ENCODE data around the gene WIF1. TPM values are rescaled to one million over a fixed set of nuclear protein-coding genes. Genes with fewer than 3 reads are reported as not detected.

WIF1 gene
- total RNA-seq, 1 experiment from 2014 or later: 1.8 TPM

GRCh38 chr12:65170209-65170881 lies 49.2 kb upstream of the WIF1 start:
- DNase-seq (ENCODE audit: low spot score) (peak; percentile 67), ATAC-seq (peak; percentile 40)
- Mint-ChIP-seq H3K36me3 (no peaks in the 10 kb centered on the region), H3K4me1 (peaks cover 21% of the 10 kb centered on the region), H3K27ac (peak overlapping the region; percentile 48; the same call in 1 of the 2 replicates), H3K9me3 (0 out of 2 replicates have a peak, but pooled peaks cover 3% of the 10 kb centered on the region), H3K4me3 (peak overlapping the region; percentile 98), H3K27me3 (ENCODE audit: low read depth) (peaks cover 22% of the 10 kb centered on the region)
- TF ChIP-seq ERG (CRISPR knock-in tag; IDR thresholded peaks at IDR 0.05) (no peak), CREM (CRISPR knock-in tag; IDR thresholded peaks at IDR 0.05) (no peak), ARID4B (CRISPR knock-in tag; IDR thresholded peaks at IDR 0.05; ENCODE audit: borderline replicate concordance) (no peak), ZNF263 (CRISPR knock-in tag; IDR thresholded peaks at IDR 0.05; ENCODE audit: low read depth) (0 out of 2 replicates have a peak, but pooled peaks have one; percentile 53), FOXK1 (CRISPR knock-in tag; IDR thresholded peaks at IDR 0.05) (no peak)
- CTCF ChIA-PET: interaction anchor here (0.9 to 1.2 kb wide), 2 partner anchors 62 to 368 kb away, joined by 3 to 4 read pairs; no protein-coding TSS in a partner anchor
- POLR2A ChIA-PET: interaction anchor here (1.9 kb wide), 1 partner anchor 16 kb away, joined by 9 read pairs; no protein-coding TSS in a partner anchor

- peak; percentile 95 for DNase-seq (ENCODE audit: low spot score)
- Mint-ChIP-seq H3K36me3 (no peaks in the 10 kb centered on the region), H3K27ac (peak within 1 kb of the TSS; percentile 99), H3K27me3 (ENCODE audit: low read depth) (peaks cover 22% of the 10 kb centered on the region), H3K9me3 (0 out of 2 replicates have a peak, but pooled peaks cover 3% of the 10 kb centered on the region), H3K4me1 (peaks cover 21% of the 10 kb centered on the region), H3K4me3 (peak within 1 kb of the TSS; percentile 98)
- ATAC-seq: peak; percentile 95
- ChIA-PET CTCF (interaction anchor here (0.9 to 1.2 kb wide), 5 partner anchors 26 to 367 kb away, joined by 3 to 9 read pairs (median 4); partner anchors contain the start of gene WIF1), POLR2A (interaction anchor here (1.0 to 1.9 kb wide), 7 partner anchors 8 to 106 kb away, joined by 3 to 9 read pairs (median 4); no protein-coding TSS in a partner anchor)
- TF ChIP-seq TEAD4 (CRISPR knock-in tag; IDR thresholded peaks at IDR 0.05) (peak; percentile 97), FOXP4 (CRISPR knock-in tag; IDR thresholded peaks at IDR 0.05) (peak; percentile 100), ATF2 (CRISPR knock-in tag; IDR thresholded peaks at IDR 0.05; ENCODE audit: borderline replicate concordance, low read depth) (peak; percentile 99), ATF1 (CRISPR knock-in tag; IDR thresholded peaks at IDR 0.05) (peak; percentile 99), ZNF671 (CRISPR knock-in tag; IDR thresholded peaks at IDR 0.05) (no peak), RELA (CRISPR knock-in tag; IDR thresholded peaks at IDR 0.05; ENCODE audit: borderline replicate concordance) (peak; percentile 99), ZBTB43 (CRISPR knock-in tag; IDR thresholded peaks at IDR 0.05) (peak; percentile 100), PRRX2 (CRISPR knock-in tag; IDR thresholded peaks at IDR 0.05) (no peak), KAT7 (CRISPR knock-in tag; IDR thresholded peaks at IDR 0.05; ENCODE audit: borderline replicate concordance) (peak; percentile 97; the same call in 1 of the 2 replicates), TP53 (CRISPR knock-in tag; IDR thresholded peaks at IDR 0.05) (peak; percentile 99), PRDM15 (CRISPR knock-in tag; IDR thresholded peaks at IDR 0.05) (peak; percentile 83)
These were observed 48.5 kb upstream of the WIF1 start, which contains the start of gene LEMD3 for GRCh38 chr12:65169320-65170208. Gene LEMD3, plus strand, starts transcription at chr12:65169583. Its CDS starts 14 bp downstream, at chr12:65169597.

Data from WTC11 (cell line).